ENCODE data around the gene PRPF39. TPM values are rescaled to one million over a fixed set of nuclear protein-coding genes. Genes with fewer than 3 reads are reported as not detected.

The PRPF39 gene
- total RNA-seq, 4 donors from 2014 or later = 37.4 to 99.4 (median 40.6) TPM

- H3K9me3 ChIP-seq = no peaks in the 10 kb centered on the region
- H3K27me3 ChIP-seq = no peaks in the 10 kb centered on the region
- peaks cover 44% of the 10 kb centered on the region for H3K4me1 ChIP-seq
- H3K27ac ChIP-seq = no peak overlapping the region
- H3K36me3 ChIP-seq = no peaks in the 10 kb centered on the region
- no peak overlapping the region for H3K4me3 ChIP-seq
- TF ChIP-seq CTCF (IDR thresholded peaks at IDR 0.05) (no peak), EP300 (IDR thresholded peaks at IDR 0.05) (no peak), POLR2AphosphoS5 (IDR thresholded peaks at IDR 0.05) (no peak), POLR2A (IDR thresholded peaks at IDR 0.05) (no peak)
- no peak for DNase-seq (ENCODE audit: low spot score in 2 of 2)
- WGBS = 14% methylated on average over 1 of the region's 1 CpG
These were observed 5.9 kb downstream of the PRPF39 start for GRCh38 chr14:45089813-45090212.

GRCh38 chr14:45091710-45092109, 7.8 kb downstream of the PRPF39 start:
- H3K9me3 ChIP-seq = no peaks in the 10 kb centered on the region

GRCh38 chr14:45094275-45094674, 10.4 kb downstream of the PRPF39 start:
- peaks cover 9% of the 10 kb centered on the region for H3K4me1 ChIP-seq
- TF ChIP-seq POLR2A (IDR thresholded peaks at IDR 0.05) (no peak), POLR2AphosphoS5 (IDR thresholded peaks at IDR 0.05) (no peak), EP300 (IDR thresholded peaks at IDR 0.05) (no peak), CTCF (IDR thresholded peaks at IDR 0.05) (no peak)
- no peak overlapping the region for H3K4me3 ChIP-seq
- whole genome bisulfite sequencing = 90% methylated on average over 2 of the region's 2 CpGs
- no peaks in the 10 kb centered on the region for H3K9me3 ChIP-seq
- no peaks in the 10 kb centered on the region for H3K27me3 ChIP-seq
- no peak overlapping the region for H3K27ac ChIP-seq
- peaks cover 34% of the 10 kb centered on the region for H3K36me3 ChIP-seq
- no peak for DNase-seq (ENCODE audit: low spot score in 2 of 2)

More at GRCh38 chr14:45091710-45092109, 7.8 kb downstream of the PRPF39 start:
- Histone ChIP-seq H3K27me3 (no peaks in the 10 kb centered on the region), H3K36me3 (peaks cover 8% of the 10 kb centered on the region), H3K27ac (no peak overlapping the region), H3K4me1 (peaks cover 26% of the 10 kb centered on the region), H3K4me3 (no peak overlapping the region)
- no peak for TF ChIP-seq EP300 (IDR thresholded peaks at IDR 0.05)
- no peak for TF ChIP-seq CTCF (IDR thresholded peaks at IDR 0.05)
- no peak for TF ChIP-seq POLR2AphosphoS5 (IDR thresholded peaks at IDR 0.05)
- TF ChIP-seq POLR2A (IDR thresholded peaks at IDR 0.05) = no peak
- DNase-seq (ENCODE audit: low spot score in 2 of 2) = no peak
- 85% methylated on average over 2 of the region's 2 CpGs for WGBS

DNA sequence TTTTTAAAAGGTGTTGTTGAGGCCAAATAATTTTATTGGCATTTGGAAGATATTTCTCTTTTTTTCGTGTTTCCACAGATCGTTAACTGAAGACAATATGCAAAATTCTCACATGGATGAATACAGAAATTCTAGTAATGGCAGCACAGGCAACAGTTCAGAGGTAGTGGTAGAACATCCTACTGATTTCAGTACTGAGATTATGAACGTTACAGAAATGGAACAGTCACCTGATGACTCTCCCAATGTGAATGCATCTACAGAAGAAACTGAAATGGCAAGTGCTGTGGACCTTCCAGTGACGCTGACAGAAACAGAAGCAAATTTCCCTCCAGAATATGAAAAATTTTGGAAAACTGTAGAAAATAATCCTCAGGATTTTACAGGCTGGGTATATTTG, 11.2 kb downstream of the PRPF39 start:
- TF ChIP-seq POLR2AphosphoS5 (IDR thresholded peaks at IDR 0.05) = no peak
- TF ChIP-seq POLR2A (IDR thresholded peaks at IDR 0.05) = no peak
- TF ChIP-seq CTCF (IDR thresholded peaks at IDR 0.05) = no peak
- no peak for TF ChIP-seq EP300 (IDR thresholded peaks at IDR 0.05)
- WGBS = 95% methylated on average over 4 of the region's 4 CpGs
- peaks cover 43% of the 10 kb centered on the region for H3K36me3 ChIP-seq
- H3K4me1 ChIP-seq = peaks cover 5% of the 10 kb centered on the region
- no peaks in the 10 kb centered on the region for H3K27me3 ChIP-seq
- H3K27ac ChIP-seq = no peak overlapping the region
- DNase-seq (ENCODE audit: low spot score in 2 of 2) = no peak
- H3K9me3 ChIP-seq = no peaks in the 10 kb centered on the region
- H3K4me3 ChIP-seq = no peak overlapping the region

DNA sequence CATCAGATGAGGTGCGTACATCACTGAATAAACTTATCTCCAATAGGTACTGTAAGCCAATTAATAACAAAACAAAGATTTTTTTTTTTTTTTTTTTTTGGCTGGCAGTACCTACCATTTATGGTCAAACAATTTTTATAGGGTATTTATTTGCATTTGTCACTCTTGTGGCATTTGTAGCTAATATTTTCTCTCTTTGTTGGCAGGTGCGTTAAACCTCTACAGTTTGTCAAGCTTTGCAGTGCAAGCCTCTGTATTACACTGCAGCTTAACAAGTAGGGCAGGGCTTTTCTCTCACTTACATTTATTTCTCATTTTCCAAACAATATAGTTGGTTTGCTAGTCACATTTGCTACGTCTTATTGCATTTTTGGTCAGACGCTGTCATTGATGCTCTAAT, 12.3 kb downstream of the PRPF39 start:
- DNase-seq (ENCODE audit: low spot score in 2 of 2) = no peak
- no peak overlapping the region for H3K4me3 ChIP-seq
- H3K9me3 ChIP-seq = no peaks in the 10 kb centered on the region
- no peaks in the 10 kb centered on the region for H3K4me1 ChIP-seq
- H3K27me3 ChIP-seq = no peaks in the 10 kb centered on the region
- H3K36me3 ChIP-seq = peaks cover 53% of the 10 kb centered on the region
- WGBS = 90% methylated on average over 4 of the region's 4 CpGs
- TF ChIP-seq POLR2A (IDR thresholded peaks at IDR 0.05) (no peak), CTCF (IDR thresholded peaks at IDR 0.05) (no peak), EP300 (IDR thresholded peaks at IDR 0.05) (no peak), POLR2AphosphoS5 (IDR thresholded peaks at IDR 0.05) (no peak)
- H3K27ac ChIP-seq = no peak overlapping the region

Measured in suprapubic skin (tissue), 4 donors.